AG04450 (cell line): ENCODE measurements around the gene PLEKHG4B. TPM values are rescaled to one million over a fixed set of nuclear protein-coding genes. Genes with fewer than 3 reads are reported as not detected.

Source experiments
- CTCF ChIA-PET: fragments of 300-600, 350-600 bp; formaldehyde crosslinking; extraction: SDS; loops from one replicate; lab custom pipeline; 2022; ENCODE audit warnings: antibody characterized with exemption, inconsistent platforms; lab: Charles Lee
- POLR2A ChIA-PET: fragments of 350-600 bp; formaldehyde crosslinking; extraction: SDS; loops from one replicate; lab custom pipeline; 2021; ENCODE audit warnings: antibody characterized with exemption, inconsistent platforms; lab: Yijun Ruan, JAX
- DNase-seq: peaks from one replicate; pipeline ENCODE4 v3.0.0-alpha.2; 2011; ENCODE audit warnings: low read depth, low spot score
- H3K27ac ChIP-seq: one replicate; pipeline ENCODE4 v1.5.1; 2012; ENCODE audit warnings: low read depth, low read length, control low read depth
- H3K27me3 ChIP-seq: one replicate; pipeline ENCODE4 v1.6.0; 2012; ENCODE audit warnings: low read length; ENCODE audit not compliant: control insufficient read depth, insufficient read depth
- H3K4me3 ChIP-seq: 2 replicates; pipeline ENCODE4 v1.5.1; 2011; ENCODE audit warnings: mild to moderate bottlenecking, low read depth, low read length, control low read depth
- H3K9me3 ChIP-seq: 2 replicates; pipeline ENCODE4 v1.5.1; 2012; ENCODE audit warnings: low read length; ENCODE audit not compliant: control insufficient read depth, insufficient read depth
- polyA plus RNA-seq: library from polyadenylated mRNA; depleted of rRNA; stranded (reverse); fragments of >200 nt; gene quantifications from 2 replicates; pipeline ENCODE4 v1.2.3, GENCODE V29; 2011
- TF ChIP-seq, protein P1 (sequence below): IDR thresholded peaks from 2 replicates; pipeline ENCODE4 v1.5.1; 2011; ENCODE audit warnings: low read depth, low read length, control low read depth, inconsistent platforms

Gene PLEKHG4B
- polyA plus RNA-seq, 1 experiment, result 0.24 TPM

DNA sequence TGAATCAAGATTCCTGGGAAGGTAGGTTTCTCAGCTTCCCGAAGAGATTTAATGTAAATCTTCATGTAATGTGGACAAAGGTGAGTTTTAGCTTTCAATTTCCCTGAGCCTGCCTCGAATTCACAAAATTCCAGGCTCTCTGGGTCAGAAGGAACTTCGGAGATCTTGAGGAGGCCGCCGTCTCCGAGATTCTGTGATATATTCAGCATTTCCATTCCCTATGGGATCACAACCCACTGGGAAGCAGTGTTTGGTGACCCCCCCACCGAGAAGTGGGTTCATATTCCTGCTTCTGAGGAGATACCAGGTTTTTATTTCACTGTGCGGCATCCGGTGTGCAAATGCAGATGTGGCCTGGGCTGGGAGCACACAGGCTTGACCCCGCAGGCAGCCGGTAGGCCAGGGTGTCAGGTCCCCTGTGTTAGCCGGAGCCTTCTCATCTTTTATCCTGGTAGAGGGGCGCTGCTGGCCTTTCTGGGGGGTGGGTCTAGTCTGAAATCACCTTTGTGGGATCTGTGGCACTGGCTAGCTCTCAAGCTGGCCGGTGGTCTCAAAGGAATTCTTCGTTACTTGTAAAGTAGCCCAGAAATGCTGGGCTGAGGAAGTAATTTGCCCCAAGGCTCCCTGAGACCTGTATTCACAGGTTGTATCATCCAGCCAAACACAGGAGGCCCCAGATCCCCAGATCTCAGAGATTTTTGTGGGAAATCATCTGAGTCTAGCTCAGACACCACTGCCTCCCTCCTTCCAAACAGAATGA lies 1.4 kb downstream of the PLEKHG4B start:
- Histone ChIP-seq H3K9me3 (no peaks in the 10 kb centered on the region; the same call in 1 of the 2 replicates), H3K27me3 (peaks cover 57% of the 10 kb centered on the region), H3K4me3 (no peak overlapping the region), H3K27ac (no peak overlapping the region)
- DNase-seq, result no peak
- TF ChIP-seq, protein P1, sequence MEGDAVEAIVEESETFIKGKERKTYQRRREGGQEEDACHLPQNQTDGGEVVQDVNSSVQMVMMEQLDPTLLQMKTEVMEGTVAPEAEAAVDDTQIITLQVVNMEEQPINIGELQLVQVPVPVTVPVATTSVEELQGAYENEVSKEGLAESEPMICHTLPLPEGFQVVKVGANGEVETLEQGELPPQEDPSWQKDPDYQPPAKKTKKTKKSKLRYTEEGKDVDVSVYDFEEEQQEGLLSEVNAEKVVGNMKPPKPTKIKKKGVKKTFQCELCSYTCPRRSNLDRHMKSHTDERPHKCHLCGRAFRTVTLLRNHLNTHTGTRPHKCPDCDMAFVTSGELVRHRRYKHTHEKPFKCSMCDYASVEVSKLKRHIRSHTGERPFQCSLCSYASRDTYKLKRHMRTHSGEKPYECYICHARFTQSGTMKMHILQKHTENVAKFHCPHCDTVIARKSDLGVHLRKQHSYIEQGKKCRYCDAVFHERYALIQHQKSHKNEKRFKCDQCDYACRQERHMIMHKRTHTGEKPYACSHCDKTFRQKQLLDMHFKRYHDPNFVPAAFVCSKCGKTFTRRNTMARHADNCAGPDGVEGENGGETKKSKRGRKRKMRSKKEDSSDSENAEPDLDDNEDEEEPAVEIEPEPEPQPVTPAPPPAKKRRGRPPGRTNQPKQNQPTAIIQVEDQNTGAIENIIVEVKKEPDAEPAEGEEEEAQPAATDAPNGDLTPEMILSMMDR, result no peak
- CTCF ChIA-PET, result no interaction called here
- POLR2A ChIA-PET, result no interaction called here

DNA sequence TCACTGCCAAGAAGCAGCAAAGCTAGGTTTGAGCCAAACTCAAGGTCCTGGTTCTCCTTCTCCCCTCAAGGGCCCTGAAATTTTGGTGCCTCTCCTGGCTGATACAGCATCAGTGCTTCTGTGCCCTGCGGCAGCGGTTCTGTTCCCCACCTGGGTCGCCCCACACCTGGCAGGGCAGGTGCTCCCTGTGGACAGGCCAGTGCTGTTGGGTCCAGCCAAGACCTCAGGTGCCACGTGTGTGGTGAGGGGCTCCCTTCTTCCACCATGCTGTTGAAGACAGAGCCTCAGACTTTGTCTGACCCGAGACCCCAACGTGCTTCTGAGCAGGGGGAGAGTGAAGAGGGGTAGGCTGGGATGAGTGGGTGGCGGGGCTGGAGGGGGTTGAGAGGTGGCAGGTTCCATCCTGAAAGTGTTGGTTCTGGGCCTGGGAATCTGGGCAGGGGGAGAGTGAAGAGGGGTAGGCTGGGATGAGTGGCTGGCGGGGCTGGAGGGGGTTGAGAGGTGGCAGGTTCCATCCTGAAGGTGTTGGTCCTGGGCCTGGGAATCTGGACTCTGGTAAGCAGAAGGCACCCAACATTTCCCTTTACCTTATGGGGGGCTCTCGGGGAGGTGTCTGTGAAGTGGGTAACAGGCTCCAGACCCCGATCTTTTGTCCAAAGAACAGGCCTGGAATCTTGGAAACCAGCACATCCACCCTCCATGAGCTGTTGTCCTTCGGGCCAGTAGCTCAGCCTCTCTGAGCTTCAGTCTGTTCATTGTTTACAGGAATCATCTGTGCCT lies 2.3 kb downstream of the PLEKHG4B start:
- TF ChIP-seq, protein P1, result no peak
- POLR2A ChIA-PET, result no interaction called here
- Histone ChIP-seq H3K4me3 (no peak overlapping the region), H3K27me3 (peaks cover 51% of the 10 kb centered on the region), H3K27ac (no peak overlapping the region), H3K9me3 (no peaks in the 10 kb centered on the region; the same call in 1 of the 2 replicates)
- no peak for DNase-seq
- CTCF ChIA-PET, result no interaction called here

DNA sequence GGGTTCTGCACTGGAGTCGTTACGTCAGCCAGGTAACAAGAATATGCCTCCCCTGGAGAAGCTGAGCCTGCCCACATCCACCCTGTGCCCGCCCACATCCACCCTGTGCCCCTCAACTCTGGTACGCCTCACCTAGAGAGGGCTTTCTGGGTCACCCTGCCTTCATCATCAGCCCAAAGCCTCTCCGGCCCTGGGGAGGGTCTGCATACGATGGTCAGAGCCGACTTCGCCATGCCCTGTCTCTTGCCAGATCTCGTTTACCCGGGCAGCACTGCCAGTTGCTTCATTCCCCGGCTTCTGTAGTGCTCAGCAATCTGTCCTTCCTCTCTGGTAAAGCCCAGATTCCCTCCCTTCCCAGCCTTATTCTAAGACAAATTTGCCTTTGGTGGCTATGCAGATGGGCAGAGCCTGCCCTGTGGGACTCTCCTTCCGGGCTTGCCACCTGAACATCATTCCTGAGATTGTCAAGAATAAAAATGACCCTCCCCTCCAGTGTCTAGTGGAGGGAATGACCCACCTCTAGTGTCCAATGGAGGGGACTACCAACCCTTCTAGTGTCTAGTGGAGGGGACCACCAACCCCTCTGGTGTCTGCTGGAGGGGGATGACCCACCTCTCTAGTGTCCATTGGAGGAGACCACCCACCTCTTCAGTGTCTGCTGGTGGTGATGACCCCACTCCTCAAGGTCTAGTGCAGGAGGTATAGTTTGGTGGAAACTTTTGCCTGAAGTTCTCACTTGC lies 3.4 kb downstream of the PLEKHG4B start:
- H3K27ac ChIP-seq, result no peak overlapping the region
- ChIA-PET CTCF (no interaction called here), POLR2A (no interaction called here)
- DNase-seq, result no peak
- H3K4me3 ChIP-seq, result no peak overlapping the region
- H3K9me3 ChIP-seq, result no peaks in the 10 kb centered on the region; the same call in 1 of the 2 replicates
- peaks cover 49% of the 10 kb centered on the region for H3K27me3 ChIP-seq
- TF ChIP-seq, protein P1, result no peak

DNA sequence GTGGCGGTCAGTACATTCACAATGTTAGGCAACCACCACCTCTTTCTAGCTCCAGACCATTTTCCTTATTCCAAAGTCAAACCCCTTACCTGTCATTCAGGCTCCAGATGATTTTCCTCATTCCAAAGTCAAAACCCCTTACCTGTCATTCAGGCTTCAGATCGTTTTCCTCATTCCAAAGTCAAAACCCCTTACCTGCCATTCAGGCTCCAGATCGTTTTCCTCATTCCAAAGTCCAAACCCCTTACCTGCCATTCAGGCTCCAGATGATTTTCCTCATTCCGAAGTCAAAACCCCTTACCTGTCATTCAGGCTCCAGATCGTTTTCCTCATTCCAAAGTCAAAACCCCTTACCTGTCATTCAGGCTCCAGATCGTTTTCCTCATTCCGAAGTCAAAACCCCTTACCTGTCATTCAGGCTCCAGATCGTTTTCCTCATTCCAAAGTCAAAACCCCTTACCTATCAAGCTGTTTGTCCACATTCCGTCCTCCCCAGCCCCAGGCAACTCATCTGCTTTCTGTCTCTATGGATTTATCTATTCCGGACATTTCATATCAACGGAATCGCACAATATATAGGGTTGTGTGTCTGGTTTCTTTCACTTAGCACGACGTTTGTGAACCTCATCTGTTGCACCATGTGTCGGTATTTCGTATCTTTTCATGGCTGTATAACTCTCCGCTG lies 5.2 kb downstream of the PLEKHG4B start:
- POLR2A ChIA-PET, result no interaction called here
- Histone ChIP-seq H3K9me3 (no peaks in the 10 kb centered on the region), H3K4me3 (no peak overlapping the region), H3K27ac (no peak overlapping the region), H3K27me3 (peaks cover 39% of the 10 kb centered on the region)
- no peak for DNase-seq
- TF ChIP-seq, protein P1, result no peak
- CTCF ChIA-PET, result no interaction called here
